Tibial artery (tissue), 4 donors: ENCODE measurements around the gene CCDC107.

ENCODE experiments used
- DNase-seq, 2 donors: peaks; one replicate each; pipeline ENCODE4 v3.0.0-alpha.2; 2019
- H3K27ac ChIP-seq, 2 donors: fragments of 200-600 bp; sonication (generic) in 1 of 2; 1 replicate in 1 of 2; 2 replicates in 1 of 2; pipeline ENCODE4 v1.5.1; 2018 to 2019; ENCODE audit warnings: mild to moderate bottlenecking in 1 of 2
- H3K27me3 ChIP-seq, 2 donors: fragments of 200-600 bp; sonication (generic) in 1 of 2; one replicate each; pipeline versions ENCODE4 v1.5.1 to v1.6.0; 2016 to 2019
- H3K36me3 ChIP-seq, 3 donors: fragments of 200-600 bp; sonication (generic) in 2 of 3; one replicate each; pipeline ENCODE4 v1.5.1; 2016 to 2019; ENCODE audit warnings: mild to moderate bottlenecking in 2 of 3
- H3K4me1 ChIP-seq, 4 donors: fragments of 200-600 bp; sonication (generic) in 2 of 4; 1 replicate in 3 of 4; 2 replicates in 1 of 4; pipeline ENCODE4 v1.5.1; 2016 to 2019
- H3K4me3 ChIP-seq, 2 donors: fragments of 200-600 bp; sonication (generic) in 1 of 2; 1 replicate in 1 of 2; 2 replicates in 1 of 2; pipeline ENCODE4 v1.5.1; 2018 to 2019; ENCODE audit warnings: mild to moderate bottlenecking in 2 of 2
- H3K9me3 ChIP-seq, 3 donors: fragments of 200-600 bp; sonication (generic) in 1 of 3; one replicate each; pipeline ENCODE4 v1.5.1; 2016 to 2019
- CTCF ChIP-seq, 2 experiments: fragments of 200-600 bp in 1 of 2; fragments of 450-650 bp in 1 of 2; IDR thresholded peaks; one replicate each; pipeline ENCODE4 v1.5.1; 2017 to 2019; ENCODE audit warnings: antibody characterized with exemption in 2 of 2, mild to moderate bottlenecking in 1 of 2, moderate library complexity in 1 of 2
- intact Hi-C: fragments of 100-400 bp; cut with DNase I; formaldehyde crosslinking; loops from one replicate; pipeline ENCODE4 v1.15.0; 2023; ENCODE audit warnings: low total_unique reads

The CCDC107 gene

GRCh38 chr9:35650341-35651158 lies 7.5 kb upstream of the CCDC107 start, which contains the start of gene SIT1:
Gene SIT1 (minus strand): TSS chr9:35650931. CDS start chr9:35650853, 78 bp downstream.
- H3K36me3 ChIP-seq: no peaks in the 10 kb centered on the region
- H3K27me3 ChIP-seq: no peaks in the 10 kb centered on the region
- intact Hi-C loops: no loop called here
- H3K27ac ChIP-seq: peak within 1 kb of the TSS; percentile 55 to 70
- peak in 1 of 2 donors; percentile 66 for DNase-seq
- TF ChIP-seq CTCF (IDR thresholded peaks at IDR 0.05): no peak
- H3K4me3 ChIP-seq: peak within 1 kb of the TSS in 1 of 2 donors; percentile 8
- H3K9me3 ChIP-seq: no peaks in the 10 kb centered on the region
- peaks cover 0 to 20% (median 10%) of the 10 kb centered on the region in 4 donors for H3K4me1 ChIP-seq

GRCh38 chr9:35651956-35652828 lies 5.9 kb upstream of the CCDC107 start:
- peaks cover 0 to 19% (median 6%) of the 10 kb centered on the region in 4 donors for H3K4me1 ChIP-seq
- no peak overlapping the region for H3K27ac ChIP-seq
- no peak for TF ChIP-seq CTCF (IDR thresholded peaks at IDR 0.05)
- DNase-seq: peak in 1 of 2 donors; percentile 48
- H3K27me3 ChIP-seq: no peaks in the 10 kb centered on the region
- no peaks in the 10 kb centered on the region for H3K9me3 ChIP-seq
- no peaks in the 10 kb centered on the region for H3K36me3 ChIP-seq
- intact Hi-C loops: no loop called here
- no peak overlapping the region for H3K4me3 ChIP-seq

GRCh38 chr9:35652829-35653209 lies 5.3 kb upstream of the CCDC107 start:
- intact Hi-C loops: no loop called here

GRCh38 chr9:35653611-35654010 lies 4.5 kb upstream of the CCDC107 start:
- no peak for DNase-seq
- Histone ChIP-seq H3K9me3 (no peaks in the 10 kb centered on the region), H3K36me3 (peaks cover 0 to 3% (median 0%) of the 10 kb centered on the region in 3 donors), H3K27me3 (no peaks in the 10 kb centered on the region), H3K4me1 (peaks cover 0 to 17% (median 3%) of the 10 kb centered on the region in 4 donors), H3K27ac (no peak overlapping the region), H3K4me3 (no peak overlapping the region)
- no peak for TF ChIP-seq CTCF (IDR thresholded peaks at IDR 0.05)
- intact Hi-C loops: no loop called here

More at GRCh38 chr9:35652829-35653209, 5.3 kb upstream of the CCDC107 start:
- peaks cover 0 to 17% (median 3%) of the 10 kb centered on the region in 4 donors for H3K4me1 ChIP-seq
- H3K27me3 ChIP-seq: no peaks in the 10 kb centered on the region
- H3K27ac ChIP-seq: no peak overlapping the region
- no peak overlapping the region for H3K4me3 ChIP-seq
- DNase-seq: peak in 1 of 2 donors; percentile 41
- no peaks in the 10 kb centered on the region for H3K9me3 ChIP-seq
- H3K36me3 ChIP-seq: no peaks in the 10 kb centered on the region
- no peak for TF ChIP-seq CTCF (IDR thresholded peaks at IDR 0.05)

GRCh38 chr9:35656348-35656747 lies 1.7 kb upstream of the CCDC107 start:
- no peak for TF ChIP-seq CTCF (IDR thresholded peaks at IDR 0.05)
- Histone ChIP-seq H3K27ac (peak overlapping the region; percentile 99 to 100), H3K4me3 (no peak overlapping the region), H3K36me3 (peaks cover 15 to 21% (median 15%) of the 10 kb centered on the region in 3 donors), H3K27me3 (no peaks in the 10 kb centered on the region), H3K9me3 (no peaks in the 10 kb centered on the region), H3K4me1 (peaks cover 0 to 29% (median 16%) of the 10 kb centered on the region in 4 donors)
- intact Hi-C loops: no loop called here
- DNase-seq: peak in 1 of 2 donors; percentile 63
